KMS-11 (cell line): Measurements from ENCODE around the gene RPH3AL.

Source experiments
- H2AFZ ChIP-seq: fragments of 200-600 bp; sonication (generic); 2 replicates; pipeline ENCODE4 v1.6.1; 2016; ENCODE audit warnings: antibody characterized with exemption, mixed run types, low read depth
- H3K27ac ChIP-seq: fragments of 200-600 bp; sonication (generic); 2 replicates; pipeline ENCODE4 v1.6.1; 2016; ENCODE audit warnings: mild to moderate bottlenecking, mixed run types
- H3K27me3 ChIP-seq: fragments of 200-600 bp; sonication (generic); 2 replicates; pipeline ENCODE4 v1.6.1; 2017; ENCODE audit warnings: mild to moderate bottlenecking, low read depth, mixed run types, moderate library complexity; ENCODE audit not compliant: insufficient read depth
- H3K36me3 ChIP-seq: fragments of 200-600 bp; sonication (generic); 2 replicates; pipeline ENCODE4 v1.6.1; 2017; ENCODE audit warnings: mild to moderate bottlenecking, mixed run types; ENCODE audit not compliant: insufficient read depth
- H3K4me1 ChIP-seq: fragments of 200-600 bp; sonication (generic); 2 replicates; pipeline ENCODE4 v1.6.1; 2016; ENCODE audit warnings: mild to moderate bottlenecking, low read depth, mixed run types; ENCODE audit not compliant: poor library complexity, severe bottlenecking
- H3K4me2 ChIP-seq: fragments of 200-600 bp; sonication (generic); 2 replicates; pipeline ENCODE4 v1.7.0; 2016; ENCODE audit warnings: mild to moderate bottlenecking, mixed run types
- H3K4me3 ChIP-seq: fragments of 200-600 bp; sonication (generic); IDR thresholded peaks from 2 replicates; pipeline ENCODE4 v1.6.1; 2017; ENCODE audit warnings: low read depth, low read length, mixed read lengths; ENCODE audit not compliant: insufficient read depth
- H3K79me2 ChIP-seq: fragments of 200-600 bp; sonication (generic); 2 replicates; pipeline ENCODE4 v1.6.1; 2016; ENCODE audit warnings: low read depth, mixed run types; ENCODE audit not compliant: insufficient read depth
- H3K9ac ChIP-seq: fragments of 200-600 bp; sonication (generic); 2 replicates; pipeline ENCODE4 v1.6.1; 2016; ENCODE audit warnings: mild to moderate bottlenecking, mixed run types
- H4K20me1 ChIP-seq: fragments of 200-600 bp; sonication (generic); 2 replicates; pipeline ENCODE4 v1.6.1; 2016; ENCODE audit warnings: mild to moderate bottlenecking, mixed run types; ENCODE audit not compliant: insufficient read depth
- CTCF ChIP-seq: fragments of 200-600 bp; sonication (generic); conservative IDR thresholded peaks from 2 replicates; pipeline ENCODE4 v1.6.1; 2017; ENCODE audit warnings: low read depth, mild to moderate bottlenecking, antibody characterized with exemption, low read length, moderate library complexity, mixed read lengths

Gene RPH3AL

GRCh38 chr17:233473-233941 lies 119.1 kb downstream of the RPH3AL start:
- Histone ChIP-seq H3K27me3 (no peaks in the 10 kb centered on the region), H3K4me3 (no peak overlapping the region), H2AFZ (no peak overlapping the region), H4K20me1 (no peaks in the 10 kb centered on the region), H3K79me2 (no peaks in the 10 kb centered on the region), H3K4me1 (no peaks in the 10 kb centered on the region), H3K4me2 (no peak overlapping the region), H3K27ac (no peak overlapping the region), H3K9ac (no peak overlapping the region), H3K36me3 (no peaks in the 10 kb centered on the region)
- no peak for TF ChIP-seq CTCF

GRCh38 chr17:231966-232807 lies 120.4 kb downstream of the RPH3AL start:
- Histone ChIP-seq H3K27me3 (no peaks in the 10 kb centered on the region; the same call in 1 of the 2 replicates), H3K79me2 (no peaks in the 10 kb centered on the region), H3K4me3 (no peak overlapping the region), H3K9ac (no peak overlapping the region), H3K27ac (no peak overlapping the region), H3K4me1 (no peaks in the 10 kb centered on the region), H4K20me1 (no peaks in the 10 kb centered on the region), H3K4me2 (no peak overlapping the region), H3K36me3 (no peaks in the 10 kb centered on the region), H2AFZ (no peak overlapping the region)
- no peak for TF ChIP-seq CTCF

- no peaks in the 10 kb centered on the region; the same call in 1 of the 2 replicates for H3K27me3 ChIP-seq
- no peaks in the 10 kb centered on the region for H3K36me3 ChIP-seq
- no peak overlapping the region for H3K4me2 ChIP-seq
- TF ChIP-seq CTCF, result no peak
- no peak overlapping the region for H2AFZ ChIP-seq
- H3K4me1 ChIP-seq, result no peaks in the 10 kb centered on the region
- H3K9ac ChIP-seq, result no peak overlapping the region
- no peaks in the 10 kb centered on the region for H4K20me1 ChIP-seq
- H3K79me2 ChIP-seq, result no peaks in the 10 kb centered on the region
- no peak overlapping the region for H3K27ac ChIP-seq
- no peak overlapping the region for H3K4me3 ChIP-seq
Measured at GRCh38 chr17:231191-231965, 121.2 kb downstream of the RPH3AL start.

DNA sequence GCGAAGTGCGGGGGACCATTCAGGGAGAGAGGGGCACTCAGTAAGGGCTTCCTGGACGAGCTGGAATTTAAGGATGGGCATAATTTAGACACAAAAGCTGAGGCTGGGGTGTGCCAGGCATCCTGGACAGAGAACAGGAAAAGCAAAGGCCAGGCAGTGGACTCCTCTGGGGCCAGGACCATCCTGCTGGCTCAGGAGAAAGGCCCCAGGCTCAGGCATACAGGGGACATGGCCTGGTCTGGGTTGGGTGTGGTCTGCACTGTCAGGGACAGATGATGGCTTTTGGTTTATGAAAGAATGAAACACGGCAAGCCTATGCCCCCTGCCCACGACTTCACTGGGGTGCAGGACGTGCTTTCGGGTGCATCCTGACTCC lies 122.2 kb downstream of the RPH3AL start:
- no peak overlapping the region for H2AFZ ChIP-seq
- H3K27ac ChIP-seq, result no peak overlapping the region
- no peak overlapping the region for H3K4me3 ChIP-seq
- no peaks in the 10 kb centered on the region for H3K36me3 ChIP-seq
- no peaks in the 10 kb centered on the region for H4K20me1 ChIP-seq
- TF ChIP-seq CTCF, result no peak
- H3K79me2 ChIP-seq, result no peaks in the 10 kb centered on the region
- H3K9ac ChIP-seq, result no peak overlapping the region
- no peaks in the 10 kb centered on the region for H3K4me1 ChIP-seq
- H3K4me2 ChIP-seq, result no peak overlapping the region
- no peaks in the 10 kb centered on the region; the same call in 1 of the 2 replicates for H3K27me3 ChIP-seq
